Activated CD8-positive, alpha-beta memory T cell treated with anti-CD3 and anti-CD28 coated beads, Interleukin-2, amount 10 ng/mL, durations not matched to agents 7 days and 5 days (primary cell): ENCODE data around the gene DGCR2. TPM values are rescaled to one million over a fixed set of nuclear protein-coding genes. Genes with fewer than 3 reads are reported as not detected.
"Not testable (repeated sequence)": the region's sequence is repeated elsewhere in the genome, so short reads cannot be mapped to it uniquely, and the experiment has no call there.

Experiments used
- ATAC-seq: fragments of 150-1000 bp; cut with Tn5 transposase; one replicate; pipeline ENCODE4 v1.10.0; 2021; ENCODE audit warnings: moderate library complexity
- CTCF ChIA-PET: fragments of 350-600 bp; sonication (Branson Sonifier 250); formaldehyde crosslinking; loops from one replicate; lab custom pipeline; 2021; ENCODE audit warnings: antibody characterized with exemption; lab: Charles Lee
- DNase-seq: peaks from one replicate; pipeline ENCODE4 v3.0.0-alpha.2; 2020
- H3K27ac Mint-ChIP-seq: one replicate; pipeline ENCODE4 v1.8.0; 2021; ENCODE audit warnings: mild to moderate bottlenecking, mixed read lengths
- H3K27me3 Mint-ChIP-seq: one replicate; pipeline ENCODE4 v1.8.0; 2021; ENCODE audit warnings: mixed read lengths
- H3K36me3 Mint-ChIP-seq: one replicate; pipeline ENCODE4 v1.8.0; 2021; ENCODE audit warnings: mild to moderate bottlenecking, mixed read lengths
- H3K4me1 Mint-ChIP-seq: one replicate; pipeline ENCODE4 v1.8.0; 2021; ENCODE audit warnings: mixed read lengths
- H3K4me3 Mint-ChIP-seq: one replicate; pipeline ENCODE4 v1.8.0; 2021; ENCODE audit warnings: mild to moderate bottlenecking, moderate library complexity, mixed read lengths
- H3K9me3 Mint-ChIP-seq: one replicate; pipeline ENCODE4 v1.8.0; 2022; ENCODE audit warnings: low read depth, mixed read lengths
- total RNA-seq, 2 experiments: library from RNA; stranded (reverse); gene quantifications; one replicate each; pipeline ENCODE4 v1.2.3, GENCODE V29; 2021

The DGCR2 gene
- total RNA-seq, 2 experiments from 2014 or later: 27.8 TPM

GRCh38 chr22:19060356-19061009 is 61.7 kb downstream of the DGCR2 start:
- CTCF ChIA-PET: interaction anchor here (1.5 kb wide), 1 partner anchor 84 kb away, joined by 4 read pairs; the partner anchor contains the start of gene ESS2

GRCh38 chr22:19059481-19060278 is 62.5 kb downstream of the DGCR2 start:
- DNase-seq: peak; percentile 39
- H3K9me3 Mint-ChIP-seq: no peaks in the 10 kb centered on the region
- no peaks in the 10 kb centered on the region for H3K27me3 Mint-ChIP-seq
- no peak for ATAC-seq
- no peaks in the 10 kb centered on the region for H3K4me1 Mint-ChIP-seq
- peak overlapping the region; percentile 18 for H3K27ac Mint-ChIP-seq
- no peak overlapping the region for H3K4me3 Mint-ChIP-seq
- CTCF ChIA-PET: no interaction called here
- peaks cover 22% of the 10 kb centered on the region for H3K36me3 Mint-ChIP-seq

More at GRCh38 chr22:19060356-19061009, 61.7 kb downstream of the DGCR2 start:
- H3K9me3 Mint-ChIP-seq: no peaks in the 10 kb centered on the region
- H3K27me3 Mint-ChIP-seq: no peaks in the 10 kb centered on the region
- H3K4me3 Mint-ChIP-seq: no peak overlapping the region
- no peak overlapping the region for H3K27ac Mint-ChIP-seq
- no peaks in the 10 kb centered on the region for H3K4me1 Mint-ChIP-seq
- DNase-seq (no peak), ATAC-seq (no peak)
- H3K36me3 Mint-ChIP-seq: peaks cover 28% of the 10 kb centered on the region

GRCh38 chr22:19058713-19059451 is 63.3 kb downstream of the DGCR2 start:
- Mint-ChIP-seq H3K27me3 (no peaks in the 10 kb centered on the region), H3K27ac (no peak overlapping the region), H3K36me3 (peaks cover 19% of the 10 kb centered on the region), H3K4me1 (no peaks in the 10 kb centered on the region), H3K9me3 (no peaks in the 10 kb centered on the region), H3K4me3 (no peak overlapping the region)
- ATAC-seq (no peak), DNase-seq (peak; percentile 29)
- CTCF ChIA-PET: no interaction called here

GRCh38 chr22:19057999-19058491 is 64.2 kb downstream of the DGCR2 start:
- Mint-ChIP-seq H3K36me3 (peaks cover 14% of the 10 kb centered on the region), H3K27me3 (no peaks in the 10 kb centered on the region), H3K9me3 (no peaks in the 10 kb centered on the region), H3K4me1 (no peaks in the 10 kb centered on the region), H3K4me3 (no peak overlapping the region), H3K27ac (no peak overlapping the region)
- CTCF ChIA-PET: no interaction called here
- ATAC-seq (no peak), DNase-seq (peak; percentile 28)

- Mint-ChIP-seq H3K27me3 (no peaks in the 10 kb centered on the region), H3K4me1 (no peaks in the 10 kb centered on the region), H3K27ac (no peak overlapping the region), H3K36me3 (peaks cover 13% of the 10 kb centered on the region), H3K4me3 (no peak overlapping the region), H3K9me3 (no peaks in the 10 kb centered on the region)
- ATAC-seq (no peak), DNase-seq (no peak)
- CTCF ChIA-PET: no interaction called here
Measured at GRCh38 chr22:19057539-19057938, 64.7 kb downstream of the DGCR2 start.

GRCh38 chr22:19056951-19057401 is 65.2 kb downstream of the DGCR2 start:
- DNase-seq (peak; percentile 27), ATAC-seq (no peak)
- Mint-ChIP-seq H3K27me3 (no peaks in the 10 kb centered on the region), H3K4me1 (no peaks in the 10 kb centered on the region), H3K27ac (no peak overlapping the region), H3K4me3 (no peak overlapping the region), H3K36me3 (peaks cover 11% of the 10 kb centered on the region), H3K9me3 (no peaks in the 10 kb centered on the region)
- CTCF ChIA-PET: no interaction called here

- peaks cover 11% of the 10 kb centered on the region for H3K36me3 Mint-ChIP-seq
- ATAC-seq (no peak), DNase-seq (no peak)
- no peaks in the 10 kb centered on the region for H3K4me1 Mint-ChIP-seq
- CTCF ChIA-PET: no interaction called here
- no peaks in the 10 kb centered on the region for H3K27me3 Mint-ChIP-seq
- no peak overlapping the region for H3K27ac Mint-ChIP-seq
- H3K4me3 Mint-ChIP-seq: no peak overlapping the region
- H3K9me3 Mint-ChIP-seq: no peaks in the 10 kb centered on the region
Measured at GRCh38 chr22:19055801-19056200, 66.4 kb downstream of the DGCR2 start.

- Mint-ChIP-seq H3K4me3 (no peak overlapping the region), H3K36me3 (peaks cover 10% of the 10 kb centered on the region), H3K27ac (no peak overlapping the region), H3K9me3 (no peaks in the 10 kb centered on the region), H3K4me1 (no peaks in the 10 kb centered on the region), H3K27me3 (no peaks in the 10 kb centered on the region)
- ATAC-seq (no peak), DNase-seq (no peak)
- CTCF ChIA-PET: no interaction called here
Measured at GRCh38 chr22:19052941-19053541, 69.2 kb downstream of the DGCR2 start.

GRCh38 chr22:19051381-19052072 is 70.7 kb downstream of the DGCR2 start:
- Mint-ChIP-seq H3K27ac (no peak overlapping the region), H3K27me3 (no peaks in the 10 kb centered on the region), H3K9me3 (no peaks in the 10 kb centered on the region), H3K4me3 (no peak overlapping the region), H3K36me3 (peaks cover 14% of the 10 kb centered on the region), H3K4me1 (no peaks in the 10 kb centered on the region)
- DNase-seq (no peak), ATAC-seq (no peak)
- CTCF ChIA-PET: no interaction called here

GRCh38 chr22:19050847-19051246 is 71.4 kb downstream of the DGCR2 start:
- CTCF ChIA-PET: not testable (repeated sequence)

GRCh38 chr22:19050117-19050516 is 72.1 kb downstream of the DGCR2 start:
- CTCF ChIA-PET: no interaction called here
- H3K27me3 Mint-ChIP-seq: no peaks in the 10 kb centered on the region
- ATAC-seq (no peak), DNase-seq (no peak)
- no peak overlapping the region for H3K4me3 Mint-ChIP-seq
- no peaks in the 10 kb centered on the region for H3K4me1 Mint-ChIP-seq
- no peaks in the 10 kb centered on the region for H3K9me3 Mint-ChIP-seq
- peak overlapping the region; percentile 12 for H3K27ac Mint-ChIP-seq
- peaks cover 17% of the 10 kb centered on the region for H3K36me3 Mint-ChIP-seq

More at GRCh38 chr22:19050847-19051246, 71.4 kb downstream of the DGCR2 start:
- H3K27me3 Mint-ChIP-seq, H3K9me3 Mint-ChIP-seq, H3K27ac Mint-ChIP-seq, H3K4me3 Mint-ChIP-seq, H3K4me1 Mint-ChIP-seq, ATAC-seq, DNase-seq: not testable (repeated sequence)
- H3K36me3 Mint-ChIP-seq: peaks cover 14% of the 10 kb centered on the region

- no peaks in the 10 kb centered on the region for H3K4me1 Mint-ChIP-seq
- no peak overlapping the region for H3K27ac Mint-ChIP-seq
- no peak for ATAC-seq
- H3K4me3 Mint-ChIP-seq: no peak overlapping the region
- CTCF ChIA-PET: no interaction called here
- no peaks in the 10 kb centered on the region for H3K27me3 Mint-ChIP-seq
- H3K9me3 Mint-ChIP-seq: no peaks in the 10 kb centered on the region
- no peak for DNase-seq
- peaks cover 13% of the 10 kb centered on the region for H3K36me3 Mint-ChIP-seq
Measured at GRCh38 chr22:19048531-19048930, 73.7 kb downstream of the DGCR2 start.
